Muscle layer of duodenum (tissue), 2 donors: ENCODE data around the gene RAD51B.

ENCODE experiments used
- H3K27ac ChIP-seq: one replicate; pipeline ENCODE4 v1.7.0; 2013; ENCODE audit warnings: mild to moderate bottlenecking, low read length
- H3K27me3 ChIP-seq: one replicate; pipeline ENCODE4 v1.7.0; 2013; ENCODE audit warnings: low read depth, mild to moderate bottlenecking, control low read depth, low read length
- H3K36me3 ChIP-seq, 2 donors: one replicate each; pipeline ENCODE4 v1.7.0; 2013; ENCODE audit warnings: low read length in 2 of 2, control low read depth in 1 of 2, mild to moderate bottlenecking in 1 of 2; ENCODE audit not compliant: insufficient read depth in 2 of 2, control insufficient read depth in 1 of 2
- H3K4me1 ChIP-seq, 2 donors: one replicate each; pipeline ENCODE4 v1.7.0; 2013; ENCODE audit warnings: low read length in 2 of 2, mild to moderate bottlenecking in 2 of 2, control low read depth in 1 of 2, moderate library complexity in 1 of 2; ENCODE audit not compliant: insufficient read depth in 2 of 2, control insufficient read depth in 1 of 2
- H3K4me3 ChIP-seq, 2 donors: one replicate each; pipeline ENCODE4 v1.7.0; 2013; ENCODE audit warnings: low read length in 2 of 2, low read depth in 1 of 2, mild to moderate bottlenecking in 1 of 2
- H3K9me3 ChIP-seq, 2 donors: one replicate each; pipeline ENCODE4 v1.7.0; 2013; ENCODE audit warnings: low read length in 2 of 2, control low read depth in 1 of 2, mild to moderate bottlenecking in 1 of 2; ENCODE audit not compliant: control insufficient read depth in 1 of 2
- donor health status: healthy.

RAD51B gene

GRCh38 chr14:68630611-68631393 is 811.2 kb downstream of the RAD51B start:
- Histone ChIP-seq H3K4me3 (no peak overlapping the region), H3K36me3 (no peaks in the 10 kb centered on the region), H3K27ac (no peak overlapping the region), H3K27me3 (no peaks in the 10 kb centered on the region), H3K4me1 (peaks cover 12 to 51% of the 10 kb centered on the region in 2 donors), H3K9me3 (no peaks in the 10 kb centered on the region)

GRCh38 chr14:68631394-68632053 is 811.9 kb downstream of the RAD51B start:
- Histone ChIP-seq H3K4me3 (no peak overlapping the region), H3K27ac (peak overlapping the region; percentile 62), H3K36me3 (no peaks in the 10 kb centered on the region), H3K4me1 (peaks cover 12 to 51% of the 10 kb centered on the region in 2 donors), H3K9me3 (no peaks in the 10 kb centered on the region), H3K27me3 (no peaks in the 10 kb centered on the region)

DNA sequence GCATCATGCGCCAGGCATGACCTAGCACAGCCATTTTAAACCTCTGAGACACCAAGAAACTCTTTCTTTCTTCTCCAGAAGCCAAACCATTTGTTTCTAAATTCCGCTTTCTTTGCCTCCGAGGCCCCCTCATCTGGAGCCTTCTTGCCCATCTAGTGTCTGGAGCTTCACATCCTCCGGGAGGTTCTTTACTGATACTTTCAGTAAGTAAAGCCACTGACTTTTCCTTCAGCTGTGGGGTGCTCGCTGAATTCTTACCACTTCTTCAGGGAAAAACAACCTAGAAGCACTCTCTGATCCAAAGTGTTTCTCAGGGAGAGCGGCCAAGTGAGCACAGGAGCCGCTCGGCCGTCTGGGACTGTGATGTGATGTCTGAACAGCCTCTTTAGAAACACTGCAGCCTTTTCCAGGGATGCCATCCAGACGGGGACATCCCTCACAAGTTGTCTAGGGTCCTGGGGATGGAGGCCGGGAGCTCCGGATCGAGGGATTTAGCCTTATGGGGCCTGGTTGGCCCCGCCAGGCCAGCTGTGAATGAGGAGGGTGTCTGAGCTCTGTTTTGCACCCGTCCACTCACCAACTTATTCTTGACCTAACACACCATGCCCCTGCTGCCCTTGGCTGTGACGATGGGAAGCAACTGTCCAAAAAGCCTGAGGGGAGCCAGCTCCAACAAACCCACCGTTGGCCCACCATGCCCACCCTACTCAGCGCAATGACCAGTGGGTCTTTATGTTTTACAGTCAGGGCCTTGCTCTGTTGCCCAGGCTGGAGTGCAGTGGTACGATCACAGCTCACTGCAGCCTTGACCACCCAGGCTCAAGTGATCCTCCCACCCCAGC is 812.7 kb downstream of the RAD51B start:
- Histone ChIP-seq H3K4me1 (peaks cover 12 to 49% of the 10 kb centered on the region in 2 donors), H3K9me3 (no peaks in the 10 kb centered on the region), H3K36me3 (no peaks in the 10 kb centered on the region), H3K27ac (peak overlapping the region; percentile 62), H3K27me3 (no peaks in the 10 kb centered on the region), H3K4me3 (no peak overlapping the region)

GRCh38 chr14:68633131-68633991 is 813.8 kb downstream of the RAD51B start:
- Histone ChIP-seq H3K4me1 (peaks cover 9 to 52% of the 10 kb centered on the region in 2 donors), H3K9me3 (no peaks in the 10 kb centered on the region), H3K27ac (peak overlapping the region; percentile 30), H3K36me3 (no peaks in the 10 kb centered on the region), H3K4me3 (peak overlapping the region in 1 of 2 donors; percentile 25), H3K27me3 (no peaks in the 10 kb centered on the region)

GRCh38 chr14:68634332-68634731 is 814.8 kb downstream of the RAD51B start:
- Histone ChIP-seq H3K36me3 (no peaks in the 10 kb centered on the region), H3K27me3 (no peaks in the 10 kb centered on the region), H3K4me3 (no peak overlapping the region), H3K9me3 (no peaks in the 10 kb centered on the region), H3K27ac (peak overlapping the region; percentile 27), H3K4me1 (peaks cover 18 to 58% of the 10 kb centered on the region in 2 donors)

DNA sequence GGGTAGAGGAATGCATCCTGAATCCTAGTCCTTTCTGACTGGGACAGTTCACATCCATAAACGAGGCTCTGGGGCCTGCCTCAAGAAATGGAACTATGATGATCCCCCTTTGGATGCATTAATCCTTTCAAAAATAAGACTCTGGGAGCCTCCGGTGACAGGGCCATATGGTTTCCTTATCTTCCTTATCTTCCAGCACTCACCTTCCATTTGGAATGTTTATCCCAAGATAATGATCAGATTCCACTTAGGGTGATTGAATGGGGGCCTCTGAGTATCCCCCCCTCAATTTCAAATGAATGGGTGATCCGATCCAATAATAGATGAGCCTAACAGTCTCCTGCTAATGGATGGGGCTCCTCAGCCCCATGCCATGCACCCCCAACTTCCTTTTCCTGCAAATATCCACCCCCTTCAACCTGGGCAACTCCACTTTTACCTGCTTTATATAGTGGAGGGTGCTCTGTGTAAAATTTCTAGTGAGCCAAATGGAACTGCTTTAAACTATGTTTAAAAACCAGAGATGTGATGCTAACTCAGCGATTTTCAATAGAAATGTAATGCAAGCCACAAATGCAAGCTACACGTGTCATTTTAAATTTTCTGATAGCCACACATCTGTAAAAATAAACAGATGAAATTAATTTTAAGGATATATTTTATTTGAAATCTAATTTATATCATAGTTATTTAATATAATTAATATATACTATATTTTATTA is 815.5 kb downstream of the RAD51B start:
- H3K4me3 ChIP-seq, result no peak overlapping the region
- H3K9me3 ChIP-seq, result no peaks in the 10 kb centered on the region
- no peaks in the 10 kb centered on the region for H3K36me3 ChIP-seq
- H3K27ac ChIP-seq, result peak overlapping the region; percentile 27
- H3K27me3 ChIP-seq, result no peaks in the 10 kb centered on the region
- peaks cover 19 to 59% of the 10 kb centered on the region in 2 donors for H3K4me1 ChIP-seq

DNA sequence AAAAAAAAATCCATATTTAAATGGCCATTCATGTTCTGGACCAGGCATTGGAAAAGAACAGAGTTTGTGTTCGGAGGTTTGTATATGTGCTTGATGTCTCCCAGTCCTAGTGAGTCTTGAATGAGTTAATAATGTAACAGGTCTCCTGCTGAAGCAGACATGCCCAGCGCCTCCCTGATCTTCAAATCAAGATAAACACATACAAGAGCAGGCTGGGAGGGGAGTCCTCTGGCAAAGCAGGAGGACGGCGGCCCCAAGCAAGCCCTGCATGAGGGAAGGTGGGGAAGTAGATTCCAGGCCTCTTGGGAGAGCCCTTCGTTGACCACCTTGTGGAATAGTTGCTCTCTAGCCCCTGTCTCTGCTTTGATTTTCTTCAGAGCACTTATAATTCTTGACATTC is 817.0 kb downstream of the RAD51B start:
- H3K4me1 ChIP-seq, result peaks cover 19 to 50% of the 10 kb centered on the region in 2 donors
- peaks cover 0 to 10% of the 10 kb centered on the region in 2 donors for H3K9me3 ChIP-seq
- H3K27me3 ChIP-seq, result no peaks in the 10 kb centered on the region
- peak overlapping the region; percentile 62 for H3K27ac ChIP-seq
- no peaks in the 10 kb centered on the region for H3K36me3 ChIP-seq
- no peak overlapping the region for H3K4me3 ChIP-seq

- H3K36me3 ChIP-seq, result no peaks in the 10 kb centered on the region
- H3K4me1 ChIP-seq, result peaks cover 19 to 42% of the 10 kb centered on the region in 2 donors
- peak overlapping the region; percentile 62 for H3K27ac ChIP-seq
- no peaks in the 10 kb centered on the region for H3K27me3 ChIP-seq
- no peak overlapping the region for H3K4me3 ChIP-seq
- H3K9me3 ChIP-seq, result peaks cover 0 to 13% of the 10 kb centered on the region in 2 donors
Observed at GRCh38 chr14:68637106-68638021, 817.8 kb downstream of the RAD51B start.

GRCh38 chr14:68638141-68638999 is 818.8 kb downstream of the RAD51B start:
- Histone ChIP-seq H3K9me3 (peaks cover 0 to 13% of the 10 kb centered on the region in 2 donors), H3K4me3 (no peak overlapping the region), H3K27ac (peak overlapping the region; percentile 62), H3K27me3 (no peaks in the 10 kb centered on the region), H3K4me1 (peaks cover 15 to 35% of the 10 kb centered on the region in 2 donors), H3K36me3 (no peaks in the 10 kb centered on the region)
